H1 (cell line): ENCODE data around the gene ELOVL1. TPM values are rescaled to one million over a fixed set of nuclear protein-coding genes. Genes with fewer than 3 reads are reported as not detected.
"Not testable (repeated sequence)": the region's sequence is repeated elsewhere in the genome, so short reads cannot be mapped to it uniquely, and the experiment has no call there.

Experiments used
- CTCF ChIA-PET: fragments of 300-600 bp; sonication (Branson Sonifier 250); formaldehyde crosslinking; loops from one replicate; lab custom pipeline; 2021; ENCODE audit not compliant: partially characterized antibody; lab: Charles Lee
- POLR2A ChIA-PET: fragments of 300-600 bp; sonication (Branson Sonifier 250); formaldehyde crosslinking; loops from one replicate; lab custom pipeline; 2021; ENCODE audit warnings: inconsistent platforms; ENCODE audit not compliant: partially characterized antibody; lab: Charles Lee
- DNase-seq, 2 experiments: peaks; one replicate each; pipeline versions ENCODE4 v3.0.0 to v3.0.0-alpha.2; 2010 to 2022; ENCODE audit warnings: low spot score in 2 of 2, low read depth in 1 of 2, mixed read lengths in 1 of 2
- FAIRE-seq: peaks from 2 replicates; lab custom pipeline; 2011; peaks lifted over from hg19 to GRCh38; lab: Jason Lieb, UNC
- H2AFZ ChIP-seq: 2 replicates; pipeline ENCODE4 v1.8.1; 2012; ENCODE audit warnings: low read length, inconsistent platforms
- H2AK5ac ChIP-seq: 2 replicates; pipeline ENCODE4 v1.6.1; 2013; ENCODE audit warnings: low read depth, low read length
- H2BK120ac ChIP-seq: replicated peaks from 2 replicates; pipeline ENCODE3; 2013; ENCODE audit warnings: low read depth, low read length, inconsistent platforms
- H2BK12ac ChIP-seq: 2 replicates; pipeline ENCODE4 v1.6.1; 2013; ENCODE audit warnings: low read depth, low read length
- H2BK15ac ChIP-seq: 2 replicates; pipeline ENCODE4 v1.6.1; 2013; ENCODE audit warnings: low read length
- H2BK20ac ChIP-seq: 2 replicates; pipeline ENCODE4 v1.6.1; 2013; ENCODE audit warnings: low read length
- H2BK5ac ChIP-seq: 2 replicates; pipeline ENCODE4 v1.6.1; 2013; ENCODE audit warnings: low read depth, low read length
- H3K14ac ChIP-seq: 2 replicates; pipeline ENCODE4 v1.6.1; 2013; ENCODE audit warnings: inconsistent platforms; ENCODE audit not compliant: insufficient read length
- H3K18ac ChIP-seq: 2 replicates; pipeline ENCODE4 v1.6.1; 2013; ENCODE audit warnings: low read length; ENCODE audit errors: extremely low read depth
- H3K23ac ChIP-seq: 2 replicates; pipeline ENCODE4 v1.6.1; 2013; ENCODE audit warnings: inconsistent platforms; ENCODE audit not compliant: insufficient read length
- H3K23me2 ChIP-seq: 2 replicates; pipeline ENCODE4 v1.6.1; 2013; ENCODE audit warnings: low read depth, low read length
- H3K27ac ChIP-seq: 2 replicates; pipeline ENCODE4 v1.6.1; 2011; ENCODE audit warnings: low read depth, low read length, inconsistent platforms
- H3K27me3 ChIP-seq, 4 experiments: replicated peaks in 1 of 4; 1 replicate in 1 of 4; 2 replicates in 3 of 4; pipeline versions ENCODE4 v1.6.1 to v1.8.1; 2011 to 2013; ENCODE audit warnings: low read length in 3 of 4, mild to moderate bottlenecking in 3 of 4, inconsistent platforms in 2 of 4, mixed read lengths in 2 of 4, moderate library complexity in 1 of 4; ENCODE audit not compliant: control insufficient read depth in 3 of 4, insufficient read depth in 3 of 4; ENCODE audit errors: extremely low read depth in 1 of 4
- H3K36me3 ChIP-seq, 4 experiments: 2 replicates each; pipeline versions ENCODE4 v1.6.1 to v1.8.1; 2011 to 2013; ENCODE audit warnings: mild to moderate bottlenecking in 4 of 4, low read length in 3 of 4, moderate library complexity in 2 of 4, control low read depth in 1 of 4, inconsistent platforms in 1 of 4; ENCODE audit not compliant: insufficient read depth in 4 of 4, control insufficient read depth in 2 of 4
- H3K4ac ChIP-seq: replicated peaks from 2 replicates; pipeline ENCODE3; 2013; ENCODE audit warnings: low read length, low read depth, mixed read lengths, inconsistent platforms; ENCODE audit not compliant: insufficient read length
- H3K4me1 ChIP-seq, 4 experiments: replicated peaks in 1 of 4; 1 replicate in 1 of 4; 2 replicates in 3 of 4; pipeline versions ENCODE4 v1.6.1 to v1.8.1; 2011 to 2013; ENCODE audit warnings: low read length in 3 of 4, inconsistent platforms in 2 of 4, mixed read lengths in 1 of 4; ENCODE audit not compliant: insufficient read depth in 4 of 4, control insufficient read depth in 3 of 4
- H3K4me2 ChIP-seq, 2 experiments: 2 replicates each; pipeline versions ENCODE4 v1.6.1 to v1.8.1; 2011 to 2013; ENCODE audit warnings: low read depth in 2 of 2, low read length in 2 of 2, control low read depth in 1 of 2, inconsistent platforms in 1 of 2, mild to moderate bottlenecking in 1 of 2; ENCODE audit not compliant: insufficient read depth in 1 of 2
- H3K4me3 ChIP-seq, 4 experiments: fragments of 200-600, 300-600 bp in 1 of 4; sonication (generic), shearing (Covaris generic), sonication (Bioruptor Twin) in 1 of 4; 2 replicates each; pipeline versions ENCODE4 v1.5.1 to v1.8.1; 2011 to 2016; ENCODE audit warnings: low read length in 4 of 4, low read depth in 3 of 4, control low read depth in 2 of 4, inconsistent platforms in 2 of 4, mild to moderate bottlenecking in 2 of 4, mixed read lengths in 1 of 4, moderate library complexity in 1 of 4; ENCODE audit not compliant: insufficient read depth in 2 of 4; ENCODE audit errors: extremely low read depth in 1 of 4
- H3K56ac ChIP-seq: replicated peaks from 2 replicates; pipeline ENCODE3; 2013; ENCODE audit warnings: low read depth, mild to moderate bottlenecking, mixed read lengths, low read length, inconsistent platforms; ENCODE audit not compliant: insufficient read length
- H3K79me1 ChIP-seq: 2 replicates; pipeline ENCODE4 v1.6.1; 2013; ENCODE audit warnings: low read depth, low read length, control low read depth
- H3K79me2 ChIP-seq, 2 experiments: 2 replicates each; pipeline versions ENCODE4 v1.6.1 to v1.8.1; 2012 to 2013; ENCODE audit warnings: low read length in 2 of 2, mild to moderate bottlenecking in 2 of 2, inconsistent platforms in 1 of 2; ENCODE audit not compliant: insufficient read depth in 2 of 2, control insufficient read depth in 1 of 2
- H3K9ac ChIP-seq, 4 experiments: replicated peaks in 1 of 4; 1 replicate in 1 of 4; 2 replicates in 3 of 4; pipeline versions ENCODE4 v1.6.1 to v1.8.1; 2011 to 2013; ENCODE audit warnings: low read depth in 3 of 4, low read length in 3 of 4, control low read depth in 2 of 4, mild to moderate bottlenecking in 2 of 4, moderate library complexity in 2 of 4, inconsistent platforms in 1 of 4; ENCODE audit errors: extremely low read depth in 1 of 4
- H3K9me3 ChIP-seq, 2 experiments: 2 replicates each; pipeline versions ENCODE4 v1.6.1 to v1.8.1; 2012 to 2013; ENCODE audit warnings: mild to moderate bottlenecking in 2 of 2, moderate library complexity in 2 of 2, control low read depth in 1 of 2, inconsistent platforms in 1 of 2, low read depth in 1 of 2, low read length in 1 of 2, mixed read lengths in 1 of 2; ENCODE audit not compliant: insufficient read depth in 2 of 2
- H4K20me1 ChIP-seq, 2 experiments: replicated peaks in 1 of 2; 2 replicates each; pipeline versions ENCODE3 to v1.8.1; 2011 to 2013; ENCODE audit warnings: inconsistent platforms in 2 of 2, low read length in 2 of 2, mild to moderate bottlenecking in 1 of 2; ENCODE audit not compliant: insufficient read depth in 2 of 2, control insufficient read depth in 1 of 2
- H4K5ac ChIP-seq: 2 replicates; pipeline ENCODE4 v1.6.1; 2013; ENCODE audit warnings: low read length, low read depth, mixed read lengths, inconsistent platforms; ENCODE audit not compliant: insufficient read length
- H4K8ac ChIP-seq: 2 replicates; pipeline ENCODE4 v1.8.0; 2013; ENCODE audit warnings: mild to moderate bottlenecking, moderate library complexity, low read length, inconsistent platforms; ENCODE audit not compliant: insufficient read depth; ENCODE audit errors: extremely low read depth
- H4K91ac ChIP-seq: replicated peaks from 2 replicates; pipeline ENCODE3; 2013; ENCODE audit warnings: low read length, mixed read lengths, inconsistent platforms; ENCODE audit not compliant: insufficient read length
- WGBS, 2 experiments: shearing (Covaris generic) in 1 of 2; methylation state at CpG; one replicate each; pipeline versions ENCODE4 v1.1.6 to v1.1.7; 2013 to 2015; ENCODE audit warnings: low lambda C conversion rate in 2 of 2, mixed read lengths in 2 of 2, inconsistent platforms in 1 of 2, low coverage in 1 of 2, missing lambda C conversion rate in 1 of 2; ENCODE audit not compliant: insufficient replicate concordance in 2 of 2, insufficient coverage in 1 of 2, insufficient read length in 1 of 2; ENCODE audit errors: extremely low coverage in 1 of 2, missing lambda C conversion rate in 1 of 2; 5-methylcytosine and 5-hydroxymethylcytosine counted together
- polyA plus RNA-seq, 7 experiments: library from polyadenylated mRNA; depleted of rRNA in 3 of 7; stranded (reverse) in 5 of 7; unstranded in 2 of 7; fragments of >200 nt in 5 of 7; fragments of 200-250 nt in 2 of 7; gene quantifications; 1 replicate in 5 of 7; 2 replicates in 1 of 7; 4 replicates in 1 of 7; pipeline versions ENCODE4 v1.2.1 to v1.2.3, GENCODE V29; 2011 to 2013; ENCODE audit warnings: missing spikeins in 2 of 7, mixed read lengths in 2 of 7
- total RNA-seq: library from RNA; stranded (reverse); fragmentation: NEBNext Ultra II Directional; extraction: Animal tissue kit (Norgen Biotek cat#: 25700); gene quantifications from 2 replicates; pipeline ENCODE4 v1.2.1, GENCODE V29; 2021

Gene ELOVL1
- total and polyA plus RNA-seq, 2 of the 8 experiments (the other 6 are each of a cell fraction or from before 2014, with no cell fraction given) = 28.5 to 68.1 TPM

GRCh38 chr1:43400441-43400840, 32.6 kb upstream of the ELOVL1 start:
- not testable (repeated sequence) for H2BK120ac ChIP-seq, H2BK20ac ChIP-seq, H4K91ac ChIP-seq, H3K4me2 ChIP-seq, H3K9ac ChIP-seq, H3K9me3 ChIP-seq, H3K56ac ChIP-seq, H3K23ac ChIP-seq, H2AFZ ChIP-seq, H2AK5ac ChIP-seq, DNase-seq, H4K8ac ChIP-seq, H3K18ac ChIP-seq, H3K79me2 ChIP-seq, H2BK15ac ChIP-seq, H2BK12ac ChIP-seq, H3K4me3 ChIP-seq, H3K27me3 ChIP-seq, H3K4me1 ChIP-seq, H3K14ac ChIP-seq, H3K27ac ChIP-seq, FAIRE-seq, H3K4ac ChIP-seq, H2BK5ac ChIP-seq, H4K20me1 ChIP-seq, H4K5ac ChIP-seq, H3K23me2 ChIP-seq, H3K79me1 ChIP-seq
- H3K36me3 ChIP-seq = peaks cover 0 to 12% (median 3%) of the 10 kb centered on the region in 4 experiments; a peak in 4 of 8 replicates
- WGBS, 2 experiments = 92% methylated on average over 8 of the region's 9 CpGs; no CpG with 5 or more reads in 1 of the 2 experiments
- POLR2A ChIA-PET = interaction anchor here (1.1 to 1.7 kb wide), 2 partner anchors 10 to 42 kb away, joined by 4 read pairs; partner anchors contain the start of genes CDC20 and SZT2
- CTCF ChIA-PET = interaction anchor here (0.7 to 4.5 kb wide), 8 partner anchors 11 to 173 kb away, joined by 3 to 21 read pairs (median 4); no protein-coding TSS in a partner anchor
